HepG2 (cell line): ENCODE data around the gene BPIFB6. TPM values are rescaled to one million over a fixed set of nuclear protein-coding genes. Genes with fewer than 3 reads are reported as not detected.

Source experiments
- CAMTA2 ChIP-seq: sonication (generic); formaldehyde crosslinking; IDR thresholded peaks from 2 replicates; pipeline ENCODE4 v1.4.0; 2020; ENCODE audit warnings: mild to moderate bottlenecking, missing genetic modification reagents, borderline replicate concordance
- CCAR2 ChIP-seq: fragments of 200-400 bp; formaldehyde crosslinking; optimal IDR thresholded peaks from 2 replicates; pipeline ENCODE3; 2018; ENCODE audit warnings: low read depth, mild to moderate bottlenecking, low read length, moderate library complexity
- CERS6 ChIP-seq: sonication (generic); formaldehyde crosslinking; IDR thresholded peaks from 2 replicates; pipeline ENCODE4 v1.5.0; 2020; ENCODE audit warnings: missing genetic modification reagents
- ISL2 ChIP-seq: sonication (generic); formaldehyde crosslinking; IDR thresholded peaks from 2 replicates; pipeline ENCODE4 v1.5.0; 2020; ENCODE audit warnings: missing genetic modification reagents
- MATR3 ChIP-seq: sonication (generic); formaldehyde crosslinking; IDR thresholded peaks from 2 replicates; pipeline ENCODE4 v1.4.0; 2020; ENCODE audit warnings: missing genetic modification reagents
- NFYB ChIP-seq: sonication (generic); formaldehyde crosslinking; IDR thresholded peaks from 2 replicates; pipeline ENCODE4 v1.4.0; 2020; ENCODE audit warnings: missing genetic modification reagents
- PAXIP1 ChIP-seq: sonication (generic); formaldehyde crosslinking; conservative IDR thresholded peaks from 2 replicates; pipeline ENCODE4 v1.4.0; 2020; ENCODE audit warnings: mild to moderate bottlenecking, missing genetic modification reagents, moderate library complexity
- PCBP1 ChIP-seq: fragments of 200-400 bp; formaldehyde crosslinking; IDR thresholded peaks from 2 replicates; pipeline ENCODE4 v1.6.1; 2017; ENCODE audit warnings: mild to moderate bottlenecking, low read depth, low read length, borderline replicate concordance
- PRDM15 ChIP-seq: sonication (generic); formaldehyde crosslinking; IDR thresholded peaks from 2 replicates; pipeline ENCODE4 v1.4.0; 2020; ENCODE audit warnings: missing genetic modification reagents
- SKI ChIP-seq: fragments of 450-650 bp; IDR thresholded peaks from one replicate; pipeline ENCODE4 v1.6.1; 2018; ENCODE audit warnings: mild to moderate bottlenecking; ENCODE audit not compliant: partially characterized antibody
- SNAPC4 ChIP-seq: sonication (generic); formaldehyde crosslinking; IDR thresholded peaks from 2 replicates; pipeline ENCODE4 v1.4.0; 2020; ENCODE audit warnings: mild to moderate bottlenecking, missing genetic modification reagents
- TEAD3 ChIP-seq: optimal IDR thresholded peaks from 2 replicates; pipeline ENCODE3; 2016; ENCODE audit warnings: borderline replicate concordance
- ZNF234 ChIP-seq: sonication (generic); formaldehyde crosslinking; conservative IDR thresholded peaks from 2 replicates; pipeline ENCODE4 v1.5.1; 2020; ENCODE audit warnings: mild to moderate bottlenecking, missing genetic modification reagents
- ZNF550 ChIP-seq: sonication (generic); formaldehyde crosslinking; IDR thresholded peaks from 2 replicates; pipeline ENCODE4 v1.4.0; 2020; ENCODE audit warnings: mild to moderate bottlenecking, missing genetic modification reagents, borderline replicate concordance
- ZNF563 ChIP-seq: sonication (generic); formaldehyde crosslinking; IDR thresholded peaks from 2 replicates; pipeline ENCODE4 v1.8.0; 2022; ENCODE audit warnings: mild to moderate bottlenecking, moderate library complexity, missing genetic modification reagents
- polyA plus RNA-seq, 8 experiments: library from polyadenylated mRNA; depleted of rRNA in 3 of 8; stranded (reverse) in 7 of 8; unstranded in 1 of 8; fragments of >200 nt; fragmentation: Illumina TruSeq in 4 of 8; extraction: Trizol in 4 of 8; gene quantifications; 2 replicates each; pipeline versions ENCODE4 v1.2.1 to v1.2.3, GENCODE V29; 2011 to 2016; ENCODE audit warnings: low read depth in 4 of 8, missing spikeins in 1 of 8, mixed read lengths in 1 of 8; ENCODE audit not compliant: insufficient read depth in 1 of 8
- total RNA-seq, 5 experiments: library from RNA; depleted of rRNA; stranded (reverse); fragments of >200 nt; fragmentation: Illumina TruSeq; extraction: Trizol; gene quantifications; 2 replicates each; pipeline ENCODE4 v1.2.3, GENCODE V29; 2016; ENCODE audit warnings: low read depth in 1 of 5

BPIFB6 gene
- total and polyA plus RNA-seq, 2 of the 13 experiments (the other 11 are each of a cell fraction or from before 2014, with no cell fraction given) = 0.13 to 1.7 TPM

- no peak for TF ChIP-seq PAXIP1 (CRISPR knock-in tag)
- TF ChIP-seq ISL2 (CRISPR knock-in tag) = no peak
- no peak for TF ChIP-seq CERS6
- TF ChIP-seq PRDM15 (CRISPR knock-in tag) = no peak
- TF ChIP-seq MATR3 (CRISPR knock-in tag) = no peak
- TF ChIP-seq SKI = no peak
- TF ChIP-seq CAMTA2 (CRISPR knock-in tag) = no peak
- TF ChIP-seq ZNF563 = 0 out of 2 replicates have a peak, but pooled peaks have one; percentile 6
- TF ChIP-seq NFYB (CRISPR knock-in tag) = no peak
- no peak for TF ChIP-seq PCBP1
- peak; percentile 26 for TF ChIP-seq TEAD3 (CRISPR knock-in tag)
- peak; percentile 88 for TF ChIP-seq CCAR2
- no peak for TF ChIP-seq SNAPC4 (CRISPR knock-in tag)
- TF ChIP-seq ZNF550 (CRISPR knock-in tag) = 0 out of 2 replicates have a peak, but pooled peaks have one; percentile 17
- TF ChIP-seq ZNF234 = no peak
These were observed 24.6 kb upstream of the BPIFB6 start (continued) for GRCh38 chr20:33006776-33007375.
